ENCODE data around the gene SELP. TPM values are rescaled to one million over a fixed set of nuclear protein-coding genes. Genes with fewer than 3 reads are reported as not detected.

The SELP gene
- total RNA-seq, 1 experiment from 2014 or later = 0.17 TPM

DNA sequence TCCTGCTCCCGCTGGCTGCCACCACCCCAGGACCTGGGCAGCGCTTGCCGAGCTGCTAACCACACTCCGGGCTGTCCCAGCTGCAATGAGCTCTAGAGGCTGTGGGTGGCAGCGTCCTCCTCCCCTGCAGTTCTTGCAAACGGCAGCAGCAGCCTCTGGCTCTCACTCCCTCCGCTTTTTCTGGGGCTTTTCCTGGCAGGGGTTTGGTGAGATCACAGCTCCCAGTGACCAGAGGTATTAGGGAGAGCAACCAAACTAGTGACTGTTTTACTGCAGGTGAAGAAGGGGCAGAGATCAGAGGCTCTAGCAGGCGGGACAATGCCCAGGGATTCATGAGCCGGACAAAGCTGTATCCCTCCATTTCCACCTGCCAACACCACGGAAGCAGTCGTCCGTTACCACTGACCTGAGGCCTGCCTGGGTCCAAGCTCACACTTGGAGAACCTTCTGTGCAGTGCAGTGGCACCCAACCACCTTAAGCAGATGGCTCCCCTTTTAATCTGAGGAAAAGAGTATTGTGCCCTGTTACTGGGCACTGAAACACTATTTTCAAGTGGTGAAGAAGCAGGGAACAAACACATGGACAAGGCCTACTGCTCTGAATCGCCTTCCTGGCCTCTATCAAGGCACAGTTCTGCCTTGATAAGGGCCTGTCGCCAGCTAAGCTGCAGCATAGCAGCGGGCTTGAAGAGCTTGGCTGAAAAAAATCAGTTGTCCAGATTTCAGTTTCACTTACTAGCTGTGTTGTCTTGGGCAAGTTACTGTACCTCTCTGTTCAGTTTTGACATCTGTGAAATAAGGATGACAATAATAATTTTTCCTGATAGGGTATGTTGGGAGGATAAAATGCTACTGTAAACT, 43.3 kb downstream of the SELP start, which contains the start of gene F5:
Gene F5 (minus strand): TSS at position 87 of the 861 bp plus-strand sequence. CDS start 95 bp downstream, outside the sequence.
- TF ChIP-seq GABPB1 (CRISPR knock-in tag; IDR thresholded peaks at IDR 0.05) = peak; percentile 70
- TF ChIP-seq ETV6 (CRISPR knock-in tag; IDR thresholded peaks at IDR 0.05) = peak; percentile 36; the same call in 1 of the 2 replicates
- TF ChIP-seq TCF7 (CRISPR knock-in tag; IDR thresholded peaks at IDR 0.05; ENCODE audit: low read depth) = no peak
- TF ChIP-seq, protein P1, sequence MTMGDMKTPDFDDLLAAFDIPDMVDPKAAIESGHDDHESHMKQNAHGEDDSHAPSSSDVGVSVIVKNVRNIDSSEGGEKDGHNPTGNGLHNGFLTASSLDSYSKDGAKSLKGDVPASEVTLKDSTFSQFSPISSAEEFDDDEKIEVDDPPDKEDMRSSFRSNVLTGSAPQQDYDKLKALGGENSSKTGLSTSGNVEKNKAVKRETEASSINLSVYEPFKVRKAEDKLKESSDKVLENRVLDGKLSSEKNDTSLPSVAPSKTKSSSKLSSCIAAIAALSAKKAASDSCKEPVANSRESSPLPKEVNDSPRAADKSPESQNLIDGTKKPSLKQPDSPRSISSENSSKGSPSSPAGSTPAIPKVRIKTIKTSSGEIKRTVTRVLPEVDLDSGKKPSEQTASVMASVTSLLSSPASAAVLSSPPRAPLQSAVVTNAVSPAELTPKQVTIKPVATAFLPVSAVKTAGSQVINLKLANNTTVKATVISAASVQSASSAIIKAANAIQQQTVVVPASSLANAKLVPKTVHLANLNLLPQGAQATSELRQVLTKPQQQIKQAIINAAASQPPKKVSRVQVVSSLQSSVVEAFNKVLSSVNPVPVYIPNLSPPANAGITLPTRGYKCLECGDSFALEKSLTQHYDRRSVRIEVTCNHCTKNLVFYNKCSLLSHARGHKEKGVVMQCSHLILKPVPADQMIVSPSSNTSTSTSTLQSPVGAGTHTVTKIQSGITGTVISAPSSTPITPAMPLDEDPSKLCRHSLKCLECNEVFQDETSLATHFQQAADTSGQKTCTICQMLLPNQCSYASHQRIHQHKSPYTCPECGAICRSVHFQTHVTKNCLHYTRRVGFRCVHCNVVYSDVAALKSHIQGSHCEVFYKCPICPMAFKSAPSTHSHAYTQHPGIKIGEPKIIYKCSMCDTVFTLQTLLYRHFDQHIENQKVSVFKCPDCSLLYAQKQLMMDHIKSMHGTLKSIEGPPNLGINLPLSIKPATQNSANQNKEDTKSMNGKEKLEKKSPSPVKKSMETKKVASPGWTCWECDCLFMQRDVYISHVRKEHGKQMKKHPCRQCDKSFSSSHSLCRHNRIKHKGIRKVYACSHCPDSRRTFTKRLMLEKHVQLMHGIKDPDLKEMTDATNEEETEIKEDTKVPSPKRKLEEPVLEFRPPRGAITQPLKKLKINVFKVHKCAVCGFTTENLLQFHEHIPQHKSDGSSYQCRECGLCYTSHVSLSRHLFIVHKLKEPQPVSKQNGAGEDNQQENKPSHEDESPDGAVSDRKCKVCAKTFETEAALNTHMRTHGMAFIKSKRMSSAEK (CRISPR knock-in tag; IDR thresholded peaks at IDR 0.05; ENCODE audit: borderline replicate concordance) = no peak
- Mint-ChIP-seq H3K27ac (no peak within 1 kb of the TSS), H3K9me3 (no peaks in the 10 kb centered on the region), H3K4me1 (peaks cover 6% of the 10 kb centered on the region; the same call in 1 of the 2 replicates), H3K27me3 (ENCODE audit: low read depth) (peaks cover 4% of the 10 kb centered on the region; the same call in 1 of the 2 replicates), H3K4me3 (peak within 1 kb of the TSS; percentile 48; the same call in 1 of the 2 replicates), H3K36me3 (no peaks in the 10 kb centered on the region)
- POLR2A ChIA-PET = interaction anchor here (0.6 to 0.8 kb wide), 2 partner anchors 10 to 14 kb away, joined by 4 to 5 read pairs; no protein-coding TSS in a partner anchor
- ATAC-seq (peak; percentile 100), DNase-seq (ENCODE audit: low spot score) (peak; percentile 81)
- CTCF ChIA-PET = interaction anchor here (0.8 to 2.2 kb wide), 17 partner anchors 9 to 983 kb away, joined by 3 to 36 read pairs (median 4); partner anchors contain the start of gene METTL18

DNA sequence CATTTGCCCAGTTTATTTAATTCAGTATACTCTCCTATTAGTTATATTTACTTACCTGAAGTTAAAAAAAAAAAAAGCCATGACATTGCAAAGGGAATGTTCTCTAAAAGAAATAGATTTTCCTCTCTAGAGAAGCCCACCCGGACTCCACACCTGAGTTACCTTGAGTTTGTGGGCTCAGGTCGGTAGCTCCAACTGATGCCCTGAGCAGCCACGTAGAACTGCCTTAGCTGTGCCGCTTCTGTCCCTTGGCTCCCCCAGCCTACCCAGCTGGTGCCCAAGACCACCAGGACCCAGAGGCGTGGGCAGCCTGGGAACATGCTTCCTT, 43.9 kb downstream of the SELP start:
- Mint-ChIP-seq H3K27ac (no peak overlapping the region), H3K27me3 (ENCODE audit: low read depth) (peaks cover 4% of the 10 kb centered on the region; the same call in 1 of the 2 replicates), H3K36me3 (no peaks in the 10 kb centered on the region), H3K4me1 (peaks cover 6% of the 10 kb centered on the region; the same call in 1 of the 2 replicates), H3K4me3 (peak overlapping the region; percentile 48; the same call in 1 of the 2 replicates), H3K9me3 (no peaks in the 10 kb centered on the region)
- ATAC-seq (no peak; the same call in 1 of the 2 replicates), DNase-seq (ENCODE audit: low spot score) (no peak)
- POLR2A ChIA-PET = interaction anchor here (0.6 to 0.8 kb wide), 2 partner anchors 9 to 13 kb away, joined by 4 to 5 read pairs; no protein-coding TSS in a partner anchor
- CTCF ChIA-PET = interaction anchor here (0.6 to 2.2 kb wide), 18 partner anchors 10 to 983 kb away, joined by 3 to 36 read pairs (median 4); partner anchors contain the start of gene METTL18
- TF ChIP-seq TEAD1 (CRISPR knock-in tag; IDR thresholded peaks at IDR 0.05) (no peak), TEAD4 (CRISPR knock-in tag; IDR thresholded peaks at IDR 0.05) (no peak), ZNF232 (CRISPR knock-in tag; IDR thresholded peaks at IDR 0.05) (no peak), MXD4 (CRISPR knock-in tag; IDR thresholded peaks at IDR 0.05; ENCODE audit: borderline replicate concordance) (no peak)
- TF ChIP-seq, protein P2, sequence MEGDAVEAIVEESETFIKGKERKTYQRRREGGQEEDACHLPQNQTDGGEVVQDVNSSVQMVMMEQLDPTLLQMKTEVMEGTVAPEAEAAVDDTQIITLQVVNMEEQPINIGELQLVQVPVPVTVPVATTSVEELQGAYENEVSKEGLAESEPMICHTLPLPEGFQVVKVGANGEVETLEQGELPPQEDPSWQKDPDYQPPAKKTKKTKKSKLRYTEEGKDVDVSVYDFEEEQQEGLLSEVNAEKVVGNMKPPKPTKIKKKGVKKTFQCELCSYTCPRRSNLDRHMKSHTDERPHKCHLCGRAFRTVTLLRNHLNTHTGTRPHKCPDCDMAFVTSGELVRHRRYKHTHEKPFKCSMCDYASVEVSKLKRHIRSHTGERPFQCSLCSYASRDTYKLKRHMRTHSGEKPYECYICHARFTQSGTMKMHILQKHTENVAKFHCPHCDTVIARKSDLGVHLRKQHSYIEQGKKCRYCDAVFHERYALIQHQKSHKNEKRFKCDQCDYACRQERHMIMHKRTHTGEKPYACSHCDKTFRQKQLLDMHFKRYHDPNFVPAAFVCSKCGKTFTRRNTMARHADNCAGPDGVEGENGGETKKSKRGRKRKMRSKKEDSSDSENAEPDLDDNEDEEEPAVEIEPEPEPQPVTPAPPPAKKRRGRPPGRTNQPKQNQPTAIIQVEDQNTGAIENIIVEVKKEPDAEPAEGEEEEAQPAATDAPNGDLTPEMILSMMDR (IDR thresholded peaks at IDR 0.05) = no peak
- TF ChIP-seq, protein P3, sequence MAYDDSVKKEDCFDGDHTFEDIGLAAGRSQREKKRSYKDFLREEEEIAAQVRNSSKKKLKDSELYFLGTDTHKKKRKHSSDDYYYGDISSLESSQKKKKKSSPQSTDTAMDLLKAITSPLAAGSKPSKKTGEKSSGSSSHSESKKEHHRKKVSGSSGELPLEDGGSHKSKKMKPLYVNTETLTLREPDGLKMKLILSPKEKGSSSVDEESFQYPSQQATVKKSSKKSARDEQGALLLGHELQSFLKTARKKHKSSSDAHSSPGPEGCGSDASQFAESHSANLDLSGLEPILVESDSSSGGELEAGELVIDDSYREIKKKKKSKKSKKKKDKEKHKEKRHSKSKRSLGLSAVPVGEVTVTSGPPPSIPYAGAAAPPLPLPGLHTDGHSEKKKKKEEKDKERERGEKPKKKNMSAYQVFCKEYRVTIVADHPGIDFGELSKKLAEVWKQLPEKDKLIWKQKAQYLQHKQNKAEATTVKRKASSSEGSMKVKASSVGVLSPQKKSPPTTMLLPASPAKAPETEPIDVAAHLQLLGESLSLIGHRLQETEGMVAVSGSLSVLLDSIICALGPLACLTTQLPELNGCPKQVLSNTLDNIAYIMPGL (CRISPR knock-in tag; IDR thresholded peaks at IDR 0.05) = no peak
- TF ChIP-seq, protein P4, sequence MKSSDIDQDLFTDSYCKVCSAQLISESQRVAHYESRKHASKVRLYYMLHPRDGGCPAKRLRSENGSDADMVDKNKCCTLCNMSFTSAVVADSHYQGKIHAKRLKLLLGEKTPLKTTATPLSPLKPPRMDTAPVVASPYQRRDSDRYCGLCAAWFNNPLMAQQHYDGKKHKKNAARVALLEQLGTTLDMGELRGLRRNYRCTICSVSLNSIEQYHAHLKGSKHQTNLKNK (CRISPR knock-in tag; IDR thresholded peaks at IDR 0.05) = no peak
- TF ChIP-seq, protein P5, sequence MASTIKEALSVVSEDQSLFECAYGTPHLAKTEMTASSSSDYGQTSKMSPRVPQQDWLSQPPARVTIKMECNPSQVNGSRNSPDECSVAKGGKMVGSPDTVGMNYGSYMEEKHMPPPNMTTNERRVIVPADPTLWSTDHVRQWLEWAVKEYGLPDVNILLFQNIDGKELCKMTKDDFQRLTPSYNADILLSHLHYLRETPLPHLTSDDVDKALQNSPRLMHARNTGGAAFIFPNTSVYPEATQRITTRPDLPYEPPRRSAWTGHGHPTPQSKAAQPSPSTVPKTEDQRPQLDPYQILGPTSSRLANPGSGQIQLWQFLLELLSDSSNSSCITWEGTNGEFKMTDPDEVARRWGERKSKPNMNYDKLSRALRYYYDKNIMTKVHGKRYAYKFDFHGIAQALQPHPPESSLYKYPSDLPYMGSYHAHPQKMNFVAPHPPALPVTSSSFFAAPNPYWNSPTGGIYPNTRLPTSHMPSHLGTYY (CRISPR knock-in tag; IDR thresholded peaks at IDR 0.05) = no peak
- TF ChIP-seq, protein P6, sequence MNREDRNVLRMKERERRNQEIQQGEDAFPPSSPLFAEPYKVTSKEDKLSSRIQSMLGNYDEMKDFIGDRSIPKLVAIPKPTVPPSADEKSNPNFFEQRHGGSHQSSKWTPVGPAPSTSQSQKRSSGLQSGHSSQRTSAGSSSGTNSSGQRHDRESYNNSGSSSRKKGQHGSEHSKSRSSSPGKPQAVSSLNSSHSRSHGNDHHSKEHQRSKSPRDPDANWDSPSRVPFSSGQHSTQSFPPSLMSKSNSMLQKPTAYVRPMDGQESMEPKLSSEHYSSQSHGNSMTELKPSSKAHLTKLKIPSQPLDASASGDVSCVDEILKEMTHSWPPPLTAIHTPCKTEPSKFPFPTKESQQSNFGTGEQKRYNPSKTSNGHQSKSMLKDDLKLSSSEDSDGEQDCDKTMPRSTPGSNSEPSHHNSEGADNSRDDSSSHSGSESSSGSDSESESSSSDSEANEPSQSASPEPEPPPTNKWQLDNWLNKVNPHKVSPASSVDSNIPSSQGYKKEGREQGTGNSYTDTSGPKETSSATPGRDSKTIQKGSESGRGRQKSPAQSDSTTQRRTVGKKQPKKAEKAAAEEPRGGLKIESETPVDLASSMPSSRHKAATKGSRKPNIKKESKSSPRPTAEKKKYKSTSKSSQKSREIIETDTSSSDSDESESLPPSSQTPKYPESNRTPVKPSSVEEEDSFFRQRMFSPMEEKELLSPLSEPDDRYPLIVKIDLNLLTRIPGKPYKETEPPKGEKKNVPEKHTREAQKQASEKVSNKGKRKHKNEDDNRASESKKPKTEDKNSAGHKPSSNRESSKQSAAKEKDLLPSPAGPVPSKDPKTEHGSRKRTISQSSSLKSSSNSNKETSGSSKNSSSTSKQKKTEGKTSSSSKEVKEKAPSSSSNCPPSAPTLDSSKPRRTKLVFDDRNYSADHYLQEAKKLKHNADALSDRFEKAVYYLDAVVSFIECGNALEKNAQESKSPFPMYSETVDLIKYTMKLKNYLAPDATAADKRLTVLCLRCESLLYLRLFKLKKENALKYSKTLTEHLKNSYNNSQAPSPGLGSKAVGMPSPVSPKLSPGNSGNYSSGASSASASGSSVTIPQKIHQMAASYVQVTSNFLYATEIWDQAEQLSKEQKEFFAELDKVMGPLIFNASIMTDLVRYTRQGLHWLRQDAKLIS (CRISPR knock-in tag; IDR thresholded peaks at IDR 0.05; ENCODE audit: borderline replicate concordance) = no peak
- TF ChIP-seq, protein P7, sequence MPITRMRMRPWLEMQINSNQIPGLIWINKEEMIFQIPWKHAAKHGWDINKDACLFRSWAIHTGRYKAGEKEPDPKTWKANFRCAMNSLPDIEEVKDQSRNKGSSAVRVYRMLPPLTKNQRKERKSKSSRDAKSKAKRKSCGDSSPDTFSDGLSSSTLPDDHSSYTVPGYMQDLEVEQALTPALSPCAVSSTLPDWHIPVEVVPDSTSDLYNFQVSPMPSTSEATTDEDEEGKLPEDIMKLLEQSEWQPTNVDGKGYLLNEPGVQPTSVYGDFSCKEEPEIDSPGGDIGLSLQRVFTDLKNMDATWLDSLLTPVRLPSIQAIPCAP (CRISPR knock-in tag; IDR thresholded peaks at IDR 0.05) = no peak
- TF ChIP-seq, protein P8, sequence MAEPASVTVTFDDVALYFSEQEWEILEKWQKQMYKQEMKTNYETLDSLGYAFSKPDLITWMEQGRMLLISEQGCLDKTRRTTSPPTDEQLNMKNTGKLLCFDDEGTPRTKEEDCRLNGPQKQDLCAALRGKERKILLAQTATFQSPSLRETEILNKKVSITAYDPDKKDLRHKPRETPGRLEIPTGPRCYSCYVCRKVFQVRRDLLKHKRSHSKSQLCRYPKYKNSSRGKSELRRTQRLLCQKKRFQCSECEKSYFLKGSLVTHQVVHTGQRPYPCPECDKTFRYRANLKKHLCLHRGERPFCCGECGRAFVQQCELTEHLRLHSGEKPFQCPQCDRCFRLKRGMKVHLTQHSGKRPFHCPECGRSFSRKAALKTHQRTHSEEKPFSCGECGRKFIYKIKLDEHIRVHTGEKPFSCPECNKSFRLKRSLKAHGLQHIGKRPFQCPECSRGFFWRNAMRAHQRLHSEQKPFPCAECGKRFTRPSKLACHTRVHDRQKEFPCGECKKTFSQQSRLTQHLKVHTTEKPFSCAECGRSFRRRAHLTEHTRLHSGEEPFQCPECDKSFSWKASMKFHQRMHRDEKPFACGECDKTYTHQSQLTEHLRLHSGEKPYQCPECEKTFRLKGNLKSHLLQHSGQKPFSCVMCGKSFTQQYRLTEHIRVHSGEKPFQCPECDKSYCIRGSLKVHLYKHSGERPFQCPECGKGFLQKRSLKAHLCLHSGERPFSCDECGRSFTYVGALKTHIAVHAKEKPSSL (CRISPR knock-in tag; conservative IDR thresholded peaks at IDR 0.05) = no peak
